IPS DF 19.7 (cell line): ENCODE results near the gene PIP5K1C.
"Not testable (repeated sequence)": the region's sequence is repeated elsewhere in the genome, so short reads cannot be mapped to it uniquely, and the experiment has no call there.

Experiments
- DNase-seq: peaks from one replicate; pipeline ENCODE4 v3.0.0-alpha.2; 2013; ENCODE audit warnings: low read depth, low spot score

Gene PIP5K1C

GRCh38 chr19:3590991-3591659, 109.1 kb downstream of the PIP5K1C start:
- no peak for DNase-seq

GRCh38 chr19:3589949-3590348, 110.3 kb downstream of the PIP5K1C start:
- no peak for DNase-seq

- no peak for DNase-seq
Observed at GRCh38 chr19:3589439-3589838, 110.8 kb downstream of the PIP5K1C start.

- no peak for DNase-seq
Observed at GRCh38 chr19:3586707-3587346, 113.4 kb downstream of the PIP5K1C start.

GRCh38 chr19:3586127-3586626, 114.1 kb downstream of the PIP5K1C start:
- DNase-seq: no peak

- no peak for DNase-seq
Observed at GRCh38 chr19:3585301-3586126, 114.8 kb downstream of the PIP5K1C start, which contains the start of gene GIPC3. Gene GIPC3, plus strand, starts transcription at chr19:3585478. Its CDS starts 120 bp downstream, at chr19:3585598.

GRCh38 chr19:3584036-3584802, 116.0 kb downstream of the PIP5K1C start:
- not testable (repeated sequence) for DNase-seq

- not testable (repeated sequence) for DNase-seq
Observed at GRCh38 chr19:3581792-3582191, 118.5 kb downstream of the PIP5K1C start.
